Astrocyte of the spinal cord (primary cell): ENCODE data around the gene TTLL3.
"Not testable (repeated sequence)": the region's sequence is repeated elsewhere in the genome, so short reads cannot be mapped to it uniquely, and the experiment has no call there.

ENCODE experiments used
- DNase-seq: peaks from one replicate; pipeline ENCODE4 v3.0.0; 2011; ENCODE audit warnings: low read depth, low spot score
- H3K4me3 ChIP-seq: 2 replicates; pipeline ENCODE4 v1.5.1; 2011; ENCODE audit warnings: low read depth, mild to moderate bottlenecking, low read length, moderate library complexity
- CTCF ChIP-seq: IDR thresholded peaks from 2 replicates; pipeline ENCODE4 v1.5.1; 2012; ENCODE audit warnings: low read depth, mild to moderate bottlenecking, low read length, inconsistent platforms
- in situ Hi-C: cut with HindIII; loops from 2 replicates; pipeline ENCODE4 v1.10.0; 2017; ENCODE audit warnings: low sequenced_read_pairs

The TTLL3 gene

GRCh38 chr3:9846931-9847488 lies 36.9 kb downstream of the TTLL3 start:
- H3K4me3 ChIP-seq: no peak overlapping the region
- in situ Hi-C loops: no loop called here
- DNase-seq: no peak
- no peak for TF ChIP-seq CTCF

GRCh38 chr3:9847870-9848269 lies 37.8 kb downstream of the TTLL3 start:
- in situ Hi-C loops, DNase-seq: not testable (repeated sequence)

GRCh38 chr3:9848860-9849259 lies 38.8 kb downstream of the TTLL3 start:
- DNase-seq: peak; percentile 43
- in situ Hi-C loops, H3K4me3 ChIP-seq: not testable (repeated sequence)
- peak; percentile 48 for TF ChIP-seq CTCF

More at GRCh38 chr3:9847870-9848269, 37.8 kb downstream of the TTLL3 start:
- H3K4me3 ChIP-seq: not testable (repeated sequence)

- H3K4me3 ChIP-seq, DNase-seq, in situ Hi-C loops: not testable (repeated sequence)
These were observed 41.3 kb downstream of the TTLL3 start for GRCh38 chr3:9851383-9851782.

- DNase-seq, in situ Hi-C loops, H3K4me3 ChIP-seq: not testable (repeated sequence)
These were observed 41.9 kb downstream of the TTLL3 start for GRCh38 chr3:9851926-9852325.

GRCh38 chr3:9852528-9852927 lies 42.5 kb downstream of the TTLL3 start:
- TF ChIP-seq CTCF: no peak
- in situ Hi-C loops: no loop called here
- no peak for DNase-seq
- no peak overlapping the region for H3K4me3 ChIP-seq

- in situ Hi-C loops, H3K4me3 ChIP-seq, DNase-seq: not testable (repeated sequence)
These were observed 44.4 kb downstream of the TTLL3 start for GRCh38 chr3:9854291-9854940.

- DNase-seq: no peak
- TF ChIP-seq CTCF: no peak
- no peak overlapping the region for H3K4me3 ChIP-seq
- in situ Hi-C loops: no loop called here
These were observed 45.5 kb downstream of the TTLL3 start for GRCh38 chr3:9855594-9855993.

- in situ Hi-C loops: no loop called here
- no peak for TF ChIP-seq CTCF
- no peak for DNase-seq
- H3K4me3 ChIP-seq: no peak overlapping the region
These were observed 49.5 kb downstream of the TTLL3 start for GRCh38 chr3:9859530-9860025.
